HUES64 (cell line): ENCODE results near the gene DSN1.

Source experiments
- H3K27ac ChIP-seq: 2 replicates; pipeline ENCODE4 v1.7.0; 2013; ENCODE audit warnings: low read depth, low read length, inconsistent platforms
- H3K27me3 ChIP-seq: 2 replicates; pipeline ENCODE4 v1.6.1; 2013; ENCODE audit warnings: mild to moderate bottlenecking, low read length; ENCODE audit not compliant: insufficient read depth
- H3K36me3 ChIP-seq: 2 replicates; pipeline ENCODE4 v1.6.1; 2013; ENCODE audit warnings: mild to moderate bottlenecking, low read length; ENCODE audit not compliant: insufficient read depth
- H3K4me1 ChIP-seq: 2 replicates; pipeline ENCODE4 v1.6.1; 2013; ENCODE audit warnings: mild to moderate bottlenecking, low read length, moderate library complexity; ENCODE audit not compliant: insufficient read depth
- H3K4me3 ChIP-seq: 2 replicates; pipeline ENCODE4 v1.5.1; 2013; ENCODE audit warnings: mild to moderate bottlenecking, low read length, moderate library complexity
- H3K9ac ChIP-seq: 2 replicates; pipeline ENCODE4 v1.6.1; 2013; ENCODE audit warnings: mild to moderate bottlenecking, low read depth, low read length
- H3K9me3 ChIP-seq: 2 replicates; pipeline ENCODE4 v1.6.1; 2013; ENCODE audit warnings: low read depth, low read length; ENCODE audit not compliant: insufficient read depth
- WGBS: fragments of 150-250, 120-280 bp; methylation state at CpG from one replicate; pipeline ENCODE4 v1.1.7; 2013; ENCODE audit warnings: missing lambda C conversion rate; 5-methylcytosine and 5-hydroxymethylcytosine counted together

DSN1 gene

DNA sequence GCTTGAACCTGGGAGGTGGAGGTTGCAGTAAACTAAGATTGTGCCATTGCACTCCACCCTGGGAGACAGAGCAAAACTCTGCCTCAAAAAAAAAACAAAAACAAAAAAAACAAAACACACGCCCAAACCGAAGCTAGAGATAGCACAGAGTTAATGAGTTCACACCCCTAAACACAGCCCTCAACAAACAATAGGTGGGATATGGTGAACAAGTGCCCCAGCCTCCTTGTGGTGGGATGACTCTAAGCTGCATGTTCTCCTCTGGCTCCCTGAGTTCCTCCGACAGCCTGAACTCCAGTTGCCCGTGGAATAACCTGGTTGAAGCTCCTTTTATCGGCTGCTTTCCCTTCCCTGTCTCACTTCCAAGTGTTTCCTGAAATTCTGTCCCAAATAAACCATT is 22.1 kb upstream of the DSN1 start:
- H3K4me3 ChIP-seq = no peak overlapping the region
- H3K4me1 ChIP-seq = no peaks in the 10 kb centered on the region
- H3K27me3 ChIP-seq = no peaks in the 10 kb centered on the region
- no peak overlapping the region for H3K27ac ChIP-seq
- H3K36me3 ChIP-seq = peaks cover 81% of the 10 kb centered on the region
- H3K9ac ChIP-seq = no peak overlapping the region
- WGBS = 90% methylated on average over 5 of the region's 5 CpGs
- no peaks in the 10 kb centered on the region for H3K9me3 ChIP-seq

GRCh38 chr20:36794116-36794474 is 20.5 kb upstream of the DSN1 start:
- Histone ChIP-seq H3K9me3 (no peaks in the 10 kb centered on the region), H3K27ac (no peak overlapping the region), H3K4me1 (no peaks in the 10 kb centered on the region), H3K36me3 (peaks cover 71% of the 10 kb centered on the region), H3K4me3 (no peak overlapping the region), H3K27me3 (no peaks in the 10 kb centered on the region), H3K9ac (no peak overlapping the region)
- WGBS = 95% methylated on average over 20 of the region's 20 CpGs

- H3K27me3 ChIP-seq = no peaks in the 10 kb centered on the region
- H3K36me3 ChIP-seq = peaks cover 68% of the 10 kb centered on the region
- 96% methylated on average over 36 of the region's 36 CpGs for WGBS
- H3K4me1 ChIP-seq = no peaks in the 10 kb centered on the region
- H3K4me3 ChIP-seq = no peak overlapping the region
- H3K9ac ChIP-seq = no peak overlapping the region
- no peak overlapping the region for H3K27ac ChIP-seq
- no peaks in the 10 kb centered on the region for H3K9me3 ChIP-seq
Observed at GRCh38 chr20:36793294-36794115, 19.9 kb upstream of the DSN1 start.

DNA sequence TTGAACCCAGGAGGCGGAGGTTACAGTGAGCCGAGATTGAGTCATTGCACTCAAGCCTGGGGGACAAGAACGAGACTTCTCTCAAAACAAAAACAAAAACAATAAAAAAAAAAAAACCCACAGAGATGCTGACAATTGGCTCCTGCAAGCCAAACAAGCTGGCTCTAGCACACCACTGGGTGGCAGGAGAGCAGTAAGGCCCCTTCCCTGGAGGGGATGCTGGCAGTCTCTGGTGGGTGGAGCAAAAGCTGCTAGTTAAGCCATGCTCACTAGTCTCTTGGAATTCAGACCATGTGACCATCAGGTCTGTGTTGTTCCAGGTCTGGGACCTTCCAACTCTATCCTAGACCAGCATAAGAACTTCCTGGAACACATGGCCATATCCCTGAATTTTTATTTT is 18.9 kb upstream of the DSN1 start:
- peaks cover 57% of the 10 kb centered on the region for H3K36me3 ChIP-seq
- H3K4me3 ChIP-seq = no peak overlapping the region
- no peaks in the 10 kb centered on the region for H3K27me3 ChIP-seq
- no peaks in the 10 kb centered on the region for H3K4me1 ChIP-seq
- WGBS = 89% methylated on average over 3 of the region's 3 CpGs
- H3K27ac ChIP-seq = no peak overlapping the region
- H3K9ac ChIP-seq = no peak overlapping the region
- H3K9me3 ChIP-seq = no peaks in the 10 kb centered on the region

- peaks cover 53% of the 10 kb centered on the region for H3K36me3 ChIP-seq
- no peak overlapping the region for H3K9ac ChIP-seq
- no peaks in the 10 kb centered on the region for H3K27me3 ChIP-seq
- H3K4me3 ChIP-seq = no peak overlapping the region
- H3K9me3 ChIP-seq = no peaks in the 10 kb centered on the region
- no peaks in the 10 kb centered on the region for H3K4me1 ChIP-seq
- WGBS = 96% methylated on average over 5 of the region's 5 CpGs
- H3K27ac ChIP-seq = no peak overlapping the region
Observed at GRCh38 chr20:36791862-36792261, 18.3 kb upstream of the DSN1 start.

DNA sequence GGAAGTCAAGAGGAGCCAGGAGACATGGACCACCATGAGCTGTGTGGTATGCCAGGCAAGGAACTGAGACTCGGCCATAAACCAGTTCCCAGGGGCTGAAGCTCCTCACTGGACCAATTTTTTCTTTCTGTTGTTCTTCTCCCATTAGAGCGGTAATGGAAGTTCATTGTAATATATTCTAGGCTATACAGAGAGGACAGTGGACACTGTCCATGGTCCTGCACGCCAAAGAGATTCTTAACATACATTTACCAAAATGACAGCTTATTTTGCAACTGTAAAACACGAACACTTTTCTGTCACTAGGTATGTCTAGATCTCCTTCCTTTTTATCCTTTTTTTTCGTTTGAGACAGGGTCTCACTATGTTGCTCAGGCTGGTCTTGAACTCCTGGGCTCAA is 13.1 kb upstream of the DSN1 start:
- 94% methylated on average over 4 of the region's 5 CpGs for WGBS
- no peak overlapping the region for H3K27ac ChIP-seq
- H3K9me3 ChIP-seq = no peaks in the 10 kb centered on the region
- H3K4me3 ChIP-seq = no peak overlapping the region
- peaks cover 50% of the 10 kb centered on the region for H3K36me3 ChIP-seq
- H3K9ac ChIP-seq = no peak overlapping the region
- no peaks in the 10 kb centered on the region for H3K4me1 ChIP-seq
- H3K27me3 ChIP-seq = no peaks in the 10 kb centered on the region

DNA sequence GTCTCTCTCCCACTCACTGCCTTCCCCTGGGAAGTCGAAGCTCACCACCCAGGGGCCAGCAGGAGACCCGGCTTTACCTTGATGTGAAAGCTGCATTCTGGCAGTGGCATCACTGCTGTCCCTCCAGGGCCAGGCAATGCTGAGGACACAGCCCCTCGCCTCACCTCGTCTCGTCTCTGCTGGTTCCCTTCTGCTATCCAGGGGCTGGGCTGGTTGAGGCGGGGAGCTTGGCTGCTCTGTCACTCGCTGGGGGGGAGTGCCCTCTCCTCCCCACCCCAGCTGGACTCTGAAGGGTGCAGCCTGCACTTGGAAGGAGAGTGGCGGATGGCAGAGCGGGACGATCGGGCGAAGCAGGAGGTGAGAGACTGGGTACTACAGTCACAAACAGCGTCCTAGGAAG is 12.7 kb upstream of the DSN1 start:
- no peaks in the 10 kb centered on the region for H3K9me3 ChIP-seq
- H3K4me1 ChIP-seq = no peaks in the 10 kb centered on the region
- H3K36me3 ChIP-seq = peaks cover 45% of the 10 kb centered on the region
- no peaks in the 10 kb centered on the region for H3K27me3 ChIP-seq
- 95% methylated on average over 13 of the region's 13 CpGs for WGBS
- H3K27ac ChIP-seq = no peak overlapping the region
- no peak overlapping the region for H3K4me3 ChIP-seq
- H3K9ac ChIP-seq = no peak overlapping the region

DNA sequence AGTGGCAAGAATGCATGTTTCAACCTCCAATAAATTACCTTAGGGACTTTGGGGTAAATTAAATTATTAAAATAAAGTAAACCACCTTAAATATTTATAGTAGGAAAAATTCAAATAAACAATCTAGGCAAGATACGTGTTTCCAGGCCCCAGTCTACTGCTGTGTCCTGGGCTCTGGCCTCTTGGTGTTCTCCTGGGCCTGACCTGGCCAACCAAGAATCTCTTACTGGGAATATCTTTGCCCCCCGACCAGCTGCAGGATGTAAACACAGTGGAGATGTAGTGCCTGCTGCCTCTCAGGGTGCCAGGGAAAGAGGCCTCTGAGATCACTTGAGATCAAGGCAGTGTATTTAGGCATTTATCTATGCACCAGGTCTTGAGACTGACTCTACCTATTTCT is 11.7 kb upstream of the DSN1 start:
- peaks cover 41% of the 10 kb centered on the region for H3K36me3 ChIP-seq
- H3K4me3 ChIP-seq = no peak overlapping the region
- H3K27ac ChIP-seq = no peak overlapping the region
- 99% methylated on average over 2 of the region's 2 CpGs for WGBS
- H3K9ac ChIP-seq = no peak overlapping the region
- H3K9me3 ChIP-seq = no peaks in the 10 kb centered on the region
- no peaks in the 10 kb centered on the region for H3K4me1 ChIP-seq
- H3K27me3 ChIP-seq = no peaks in the 10 kb centered on the region

DNA sequence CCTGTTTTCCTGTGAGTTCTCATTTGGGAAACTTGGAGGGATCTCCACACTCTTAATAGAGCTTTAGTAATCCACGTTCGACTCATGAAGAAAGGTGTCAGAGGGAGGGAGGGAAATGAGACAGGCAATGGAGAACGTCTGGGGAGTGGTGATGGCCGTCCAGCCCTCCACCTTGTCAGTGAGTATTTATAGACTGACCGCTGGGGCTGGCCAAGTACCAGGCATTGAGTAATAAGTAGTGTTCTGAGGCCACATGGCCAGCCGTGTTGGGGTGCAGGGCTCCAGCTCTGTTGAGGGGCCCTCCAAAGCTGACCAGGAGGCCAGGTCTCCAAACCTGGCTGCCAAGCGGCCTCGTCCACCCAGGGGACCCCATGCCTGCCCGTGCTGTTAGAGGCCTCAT is 11.3 kb upstream of the DSN1 start:
- peaks cover 41% of the 10 kb centered on the region for H3K36me3 ChIP-seq
- 91% methylated on average over 9 of the region's 9 CpGs for WGBS

DNA sequence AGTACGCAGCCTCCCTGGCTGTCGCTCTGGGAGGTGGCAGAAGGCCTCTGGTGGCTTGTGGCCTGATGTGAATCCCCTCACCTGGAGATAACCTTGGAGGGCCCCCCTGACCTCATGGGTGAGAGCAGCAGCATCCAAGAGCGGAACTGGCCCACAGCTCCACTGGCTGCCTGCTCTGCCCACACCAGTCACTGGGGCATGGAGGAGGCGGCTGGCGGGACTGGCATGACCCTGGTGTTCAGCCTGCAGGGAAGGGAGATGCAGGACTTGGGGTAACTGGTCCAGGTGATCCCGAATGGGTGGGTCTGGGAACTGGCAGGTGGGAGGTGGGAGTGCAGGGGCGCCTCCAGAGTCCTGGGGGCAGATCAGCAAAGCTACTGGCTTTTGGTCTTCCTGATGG is 10.6 kb upstream of the DSN1 start:
- peaks cover 40% of the 10 kb centered on the region for H3K36me3 ChIP-seq
- whole genome bisulfite sequencing = 96% methylated on average over 7 of the region's 7 CpGs
- H3K27ac ChIP-seq = no peak overlapping the region

More for the DNA sequence above, 11.3 kb upstream of the DSN1 start:
- Histone ChIP-seq H3K4me3 (no peak overlapping the region), H3K4me1 (no peaks in the 10 kb centered on the region), H3K9ac (no peak overlapping the region), H3K27me3 (no peaks in the 10 kb centered on the region), H3K9me3 (no peaks in the 10 kb centered on the region), H3K27ac (no peak overlapping the region)

DNA sequence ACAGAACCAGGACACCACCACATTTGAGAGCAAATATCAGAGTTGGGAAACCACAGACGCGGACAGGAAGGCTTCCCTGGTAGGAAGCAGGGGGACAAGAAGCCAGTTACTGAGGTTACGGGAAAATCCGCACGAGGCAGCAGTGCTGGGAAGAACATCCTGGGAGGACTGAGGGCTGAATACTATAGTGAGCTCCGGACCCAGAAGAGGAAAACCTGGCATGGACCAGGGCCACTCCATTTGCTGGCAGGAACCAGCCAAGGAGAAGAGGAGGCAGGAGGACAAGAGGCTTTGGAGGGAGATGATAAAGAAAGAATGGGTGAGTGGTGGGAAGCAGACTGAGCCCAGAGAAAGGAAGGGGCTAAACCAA is 6.1 kb upstream of the DSN1 start:
- Histone ChIP-seq H3K36me3 (peaks cover 17% of the 10 kb centered on the region), H3K9ac (no peak overlapping the region), H3K9me3 (no peaks in the 10 kb centered on the region), H3K27me3 (no peaks in the 10 kb centered on the region), H3K4me3 (no peak overlapping the region), H3K4me1 (no peaks in the 10 kb centered on the region), H3K27ac (no peak overlapping the region)
- 62% methylated on average over 6 of the region's 6 CpGs for WGBS

More for the DNA sequence above, 10.6 kb upstream of the DSN1 start:
- Histone ChIP-seq H3K9ac (no peak overlapping the region), H3K4me1 (no peaks in the 10 kb centered on the region), H3K27me3 (no peaks in the 10 kb centered on the region), H3K4me3 (no peak overlapping the region), H3K9me3 (no peaks in the 10 kb centered on the region)
